ENCODE results near the gene TOM1L2.

Gene TOM1L2

GRCh38 chr17:17893801-17894644, 78.2 kb downstream of the TOM1L2 start:
- DNase-seq, result no peak

- DNase-seq, result no peak
Measured at GRCh38 chr17:17892731-17893130, 79.5 kb downstream of the TOM1L2 start.

- no peak for DNase-seq
Measured at GRCh38 chr17:17892009-17892408, 80.2 kb downstream of the TOM1L2 start.

- peak; percentile 51 for DNase-seq
Measured at GRCh38 chr17:17890773-17891759, 81.1 kb downstream of the TOM1L2 start.

- DNase-seq, result no peak
Measured at GRCh38 chr17:17889922-17890321, 82.3 kb downstream of the TOM1L2 start.

GRCh38 chr17:17888821-17889220, 83.4 kb downstream of the TOM1L2 start:
- no peak for DNase-seq

GRCh38 chr17:17888371-17888770, 83.8 kb downstream of the TOM1L2 start:
- DNase-seq, result no peak

GRCh38 chr17:17887752-17888304, 84.4 kb downstream of the TOM1L2 start:
- no peak for DNase-seq

GRCh38 chr17:17886726-17887125, 85.5 kb downstream of the TOM1L2 start:
- no peak for DNase-seq

GRCh38 chr17:17886226-17886625, 86.0 kb downstream of the TOM1L2 start:
- no peak for DNase-seq

- no peak for DNase-seq
Measured at GRCh38 chr17:17884391-17885357, 87.5 kb downstream of the TOM1L2 start.

- DNase-seq, result no peak
Measured at GRCh38 chr17:17883801-17884200, 88.4 kb downstream of the TOM1L2 start.

GRCh38 chr17:17882082-17882581, 90.1 kb downstream of the TOM1L2 start:
- no peak for DNase-seq

GRCh38 chr17:17880577-17881196, 91.5 kb downstream of the TOM1L2 start:
- DNase-seq, result no peak

GRCh38 chr17:17877529-17878358, 94.5 kb downstream of the TOM1L2 start:
- no peak for DNase-seq

GRCh38 chr17:17876959-17877528, 95.2 kb downstream of the TOM1L2 start:
- DNase-seq, result no peak

- no peak for DNase-seq
Measured at GRCh38 chr17:17874478-17874877, 97.7 kb downstream of the TOM1L2 start.

GRCh38 chr17:17873450-17873991, 98.7 kb downstream of the TOM1L2 start:
- no peak for DNase-seq

GRCh38 chr17:17872547-17873345, 99.5 kb downstream of the TOM1L2 start:
- no peak for DNase-seq

Data from stimulated activated CD4-positive, alpha-beta T cell treated with anti-CD3 and anti-CD28 coated beads, Interleukin-15, amount 100 ng/mL, for 24 hours (primary cell).